GM19452 (cell line): ENCODE measurements around the gene EGR1.
"Not testable (repeated sequence)": the region's sequence is repeated elsewhere in the genome, so short reads cannot be mapped to it uniquely, and the experiment has no call there.

Source experiments
- ATAC-seq: cut with Tn5 transposase; IDR thresholded peaks from one replicate; pipeline ENCODE4 v1.9.1; 2021; ENCODE audit not compliant: unreplicated experiment

EGR1 gene

GRCh38 chr5:138506370-138507306 lies 41.4 kb downstream of the EGR1 start:
- ATAC-seq: no peak

- ATAC-seq: not testable (repeated sequence)
Measured at GRCh38 chr5:138507485-138507884, 42.2 kb downstream of the EGR1 start.

- ATAC-seq: no peak
Measured at GRCh38 chr5:138508958-138509357, 43.7 kb downstream of the EGR1 start.

- ATAC-seq: no peak
Measured at GRCh38 chr5:138514021-138514420, 48.7 kb downstream of the EGR1 start.

DNA sequence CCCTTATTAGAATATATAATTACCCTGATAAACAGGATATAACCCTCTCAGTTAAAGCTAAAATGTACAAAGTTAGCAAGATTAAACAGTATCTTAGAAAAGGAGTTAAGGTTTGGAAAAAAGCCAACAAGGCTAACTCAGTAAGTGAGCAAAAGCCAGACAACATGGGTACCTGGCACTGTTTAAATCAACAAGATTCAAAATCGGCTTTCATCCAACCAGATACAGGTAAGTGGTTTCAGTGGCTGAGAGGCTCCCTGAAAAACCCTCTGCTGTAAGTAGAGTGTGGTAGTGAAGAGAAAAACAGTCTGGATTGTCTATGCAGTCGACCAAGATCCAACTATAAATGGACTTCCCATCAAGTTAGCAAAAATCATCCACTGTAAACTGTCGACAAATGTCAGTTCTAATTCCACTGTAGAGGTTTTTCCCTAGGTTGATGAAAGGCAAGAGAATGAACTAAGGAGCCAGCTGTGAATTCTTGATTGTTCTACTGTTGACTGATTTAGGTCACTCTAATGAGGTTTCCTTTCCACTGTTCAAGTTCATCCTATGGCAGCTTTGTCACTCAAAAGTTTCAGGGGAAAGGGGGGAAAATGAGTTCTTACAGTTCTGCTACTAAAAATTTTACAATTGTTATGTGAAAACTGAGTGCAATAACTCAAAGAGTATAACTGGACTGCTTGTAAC lies 50.4 kb downstream of the EGR1 start:
- no peak for ATAC-seq

DNA sequence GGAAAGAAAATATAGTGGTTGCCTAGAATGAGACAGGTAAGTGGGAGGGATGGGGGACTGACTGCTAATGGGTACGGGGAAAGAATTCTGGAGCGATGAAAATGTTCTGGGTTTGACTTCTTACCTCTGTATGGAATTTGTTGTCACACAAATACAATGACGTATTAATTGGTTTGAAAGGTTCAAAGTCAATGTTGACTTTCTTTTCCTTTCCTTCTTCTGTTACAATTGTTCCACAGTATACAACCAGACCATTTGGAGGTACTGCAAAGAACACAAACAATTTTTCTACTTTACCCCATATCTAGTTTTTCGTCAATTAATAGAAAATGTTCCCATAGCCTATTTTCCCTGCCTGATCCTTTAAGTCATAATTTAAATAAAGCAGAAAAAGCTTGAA lies 52.2 kb downstream of the EGR1 start:
- no peak for ATAC-seq
